ENCODE measurements around the gene MRPL37.

The MRPL37 gene

DNA sequence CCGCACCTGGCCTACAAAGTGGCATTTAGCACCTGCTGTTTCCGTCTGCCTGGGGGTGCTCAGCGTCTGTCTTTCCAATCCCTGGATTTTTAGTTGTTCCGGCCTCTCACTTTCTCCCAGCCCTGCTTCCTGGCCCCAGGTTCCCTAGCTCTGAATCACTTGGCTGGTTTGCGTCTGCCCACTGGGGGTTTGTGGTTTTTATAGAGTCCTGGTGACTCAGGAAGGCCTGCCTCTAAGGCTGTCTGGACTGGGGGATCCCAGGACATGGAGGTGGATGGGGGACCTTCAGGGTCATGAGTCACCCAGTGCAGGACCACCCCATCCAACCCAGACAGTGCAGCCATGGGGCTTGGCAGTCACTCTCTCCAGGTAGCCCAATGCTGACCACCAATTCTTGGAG is 53.5 kb downstream of the MRPL37 start:
- no peaks in the 10 kb centered on the region for H3K27me3 ChIP-seq (replicated peaks in 2 of 5; ENCODE audit: control insufficient read depth in 4 of 5, insufficient read depth in 5 of 5, low read length in 4 of 5)
- peaks cover 10 to 67% (median 33%) of the 10 kb centered on the region in 4 experiments for H3K36me3 ChIP-seq (ENCODE audit: control insufficient read depth in 4 of 4, insufficient read depth in 4 of 4, low read length in 3 of 4)
- peak overlapping the region in 1 of 7 experiments; percentile 13 for H3K4me3 ChIP-seq (ENCODE audit: control insufficient read depth in 1 of 7, extremely low read depth in 1 of 7, insufficient read depth in 4 of 7, low read depth in 2 of 7, low read length in 6 of 7)
- ChIA-PET POLR2A (interaction anchor here (0.6 kb wide), 1 partner anchor 16 kb away, joined by 3 read pairs; no protein-coding TSS in a partner anchor), CTCF (interaction anchor here (0.6 to 1.8 kb wide), 6 partner anchors 16 to 506 kb away, joined by 3 to 4 read pairs (median 3); no protein-coding TSS in a partner anchor)
- no peaks in the 10 kb centered on the region for H3K9me3 ChIP-seq (ENCODE audit: control extremely low read depth in 1 of 5, control insufficient read depth in 4 of 5, insufficient read depth in 2 of 5, low read depth in 1 of 5, low read length in 4 of 5)
- 64% methylated on average over 5 of the region's 5 CpGs for WGBS (ENCODE audit: insufficient coverage)
- peak; percentile 25 to 72 (median 67) for DNase-seq
- H3K27ac ChIP-seq (ENCODE audit: insufficient read depth in 1 of 2, low read depth in 1 of 2, low read length in 2 of 2, poor library complexity in 1 of 2, severe bottlenecking in 2 of 2), result no peak overlapping the region
- peaks cover 0 to 20% (median 15%) of the 10 kb centered on the region in 4 experiments for H3K4me1 ChIP-seq (ENCODE audit: control extremely low read depth in 1 of 4, control insufficient read depth in 4 of 4, insufficient read depth in 4 of 4, low read length in 3 of 4)

DNA sequence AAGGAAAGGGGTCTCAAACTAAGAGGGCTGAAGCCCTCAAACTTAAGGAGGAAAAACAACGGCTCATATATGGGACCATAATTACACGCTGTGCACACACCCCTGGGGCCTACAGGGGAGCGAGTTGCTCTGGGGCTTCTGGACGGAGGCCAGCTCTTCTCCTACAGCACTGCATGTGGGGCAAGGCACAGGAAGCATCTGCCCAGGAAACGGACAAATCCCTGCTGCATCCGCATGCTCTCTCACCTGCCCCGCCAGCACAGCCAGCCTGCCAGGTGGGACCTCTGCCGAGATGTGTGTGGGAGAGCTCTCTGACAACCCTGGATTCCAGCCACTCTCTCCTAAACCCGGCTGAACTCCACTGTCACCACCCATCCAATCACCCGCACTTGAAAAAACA is 54.1 kb downstream of the MRPL37 start:
- CTCF ChIA-PET, result interaction anchor here (0.6 to 1.5 kb wide), 4 partner anchors 15 to 75 kb away, joined by 3 to 6 read pairs (median 3); no protein-coding TSS in a partner anchor
- no peaks in the 10 kb centered on the region for H3K27me3 ChIP-seq (replicated peaks in 2 of 5; ENCODE audit: control insufficient read depth in 4 of 5, insufficient read depth in 5 of 5, low read length in 4 of 5)
- DNase-seq, result peak; percentile 56 to 94 (median 92)
- peak overlapping the region in 3 of 7 experiments; percentile 5 to 13 (median 5) for H3K4me3 ChIP-seq (ENCODE audit: control insufficient read depth in 1 of 7, extremely low read depth in 1 of 7, insufficient read depth in 4 of 7, low read depth in 2 of 7, low read length in 6 of 7)
- WGBS (ENCODE audit: insufficient coverage), result 2% methylated on average over 9 of the region's 10 CpGs
- H3K27ac ChIP-seq (ENCODE audit: insufficient read depth in 1 of 2, low read depth in 1 of 2, low read length in 2 of 2, poor library complexity in 1 of 2, severe bottlenecking in 2 of 2), result no peak overlapping the region
- H3K36me3 ChIP-seq (ENCODE audit: control insufficient read depth in 4 of 4, insufficient read depth in 4 of 4, low read length in 3 of 4), result peaks cover 10 to 64% (median 27%) of the 10 kb centered on the region in 4 experiments
- H3K4me1 ChIP-seq (ENCODE audit: control extremely low read depth in 1 of 4, control insufficient read depth in 4 of 4, insufficient read depth in 4 of 4, low read length in 3 of 4), result peaks cover 0 to 20% (median 15%) of the 10 kb centered on the region in 4 experiments
- POLR2A ChIA-PET, result interaction anchor here (0.6 kb wide), 1 partner anchor 15 kb away, joined by 3 read pairs; no protein-coding TSS in a partner anchor
- H3K9me3 ChIP-seq (ENCODE audit: control extremely low read depth in 1 of 5, control insufficient read depth in 4 of 5, insufficient read depth in 2 of 5, low read depth in 1 of 5, low read length in 4 of 5), result no peaks in the 10 kb centered on the region

- no peaks in the 10 kb centered on the region for H3K27me3 ChIP-seq (replicated peaks in 2 of 5; ENCODE audit: control insufficient read depth in 4 of 5, insufficient read depth in 5 of 5, low read length in 4 of 5)
- ChIA-PET CTCF (interaction anchor here (1.0 to 1.5 kb wide), 3 partner anchors 13 to 36 kb away, joined by 3 to 6 read pairs (median 3); no protein-coding TSS in a partner anchor), POLR2A (no interaction called here)
- H3K9me3 ChIP-seq (ENCODE audit: control extremely low read depth in 1 of 5, control insufficient read depth in 4 of 5, insufficient read depth in 2 of 5, low read depth in 1 of 5, low read length in 4 of 5), result no peaks in the 10 kb centered on the region
- no peak overlapping the region for H3K4me3 ChIP-seq (ENCODE audit: control insufficient read depth in 1 of 7, extremely low read depth in 1 of 7, insufficient read depth in 4 of 7, low read depth in 2 of 7, low read length in 6 of 7)
- DNase-seq, result no peak
- no peak overlapping the region for H3K27ac ChIP-seq (ENCODE audit: insufficient read depth in 1 of 2, low read depth in 1 of 2, low read length in 2 of 2, poor library complexity in 1 of 2, severe bottlenecking in 2 of 2)
- 100% methylated on average over 3 of the region's 9 CpGs for WGBS (ENCODE audit: insufficient coverage)
- H3K4me1 ChIP-seq (ENCODE audit: control extremely low read depth in 1 of 4, control insufficient read depth in 4 of 4, insufficient read depth in 4 of 4, low read length in 3 of 4), result peaks cover 0 to 20% (median 15%) of the 10 kb centered on the region in 4 experiments
- H3K36me3 ChIP-seq (ENCODE audit: control insufficient read depth in 4 of 4, insufficient read depth in 4 of 4, low read length in 3 of 4), result peaks cover 8 to 63% (median 26%) of the 10 kb centered on the region in 4 experiments
Measured at GRCh38 chr1:54255026-54255702, 55.2 kb downstream of the MRPL37 start.

GRCh38 chr1:54256522-54257345 is 56.8 kb downstream of the MRPL37 start:
- POLR2A ChIA-PET, result no interaction called here
- CTCF ChIA-PET, result interaction anchor here (0.6 kb wide), 1 partner anchor 83 kb away, joined by 3 read pairs; no protein-coding TSS in a partner anchor
- H3K36me3 ChIP-seq (ENCODE audit: control insufficient read depth in 4 of 4, insufficient read depth in 4 of 4, low read length in 3 of 4), result peaks cover 2 to 63% (median 21%) of the 10 kb centered on the region in 4 experiments
- DNase-seq, result no peak
- H3K27ac ChIP-seq (ENCODE audit: insufficient read depth in 1 of 2, low read depth in 1 of 2, low read length in 2 of 2, poor library complexity in 1 of 2, severe bottlenecking in 2 of 2), result no peak overlapping the region
- H3K4me3 ChIP-seq (ENCODE audit: control insufficient read depth in 1 of 7, extremely low read depth in 1 of 7, insufficient read depth in 4 of 7, low read depth in 2 of 7, low read length in 6 of 7), result no peak overlapping the region
- peaks cover 0 to 20% (median 15%) of the 10 kb centered on the region in 4 experiments for H3K4me1 ChIP-seq (ENCODE audit: control extremely low read depth in 1 of 4, control insufficient read depth in 4 of 4, insufficient read depth in 4 of 4, low read length in 3 of 4)
- no peaks in the 10 kb centered on the region for H3K27me3 ChIP-seq (replicated peaks in 2 of 5; ENCODE audit: control insufficient read depth in 4 of 5, insufficient read depth in 5 of 5, low read length in 4 of 5)
- 100% methylated on average over 9 of the region's 13 CpGs for WGBS (ENCODE audit: insufficient coverage)
- no peaks in the 10 kb centered on the region for H3K9me3 ChIP-seq (ENCODE audit: control extremely low read depth in 1 of 5, control insufficient read depth in 4 of 5, insufficient read depth in 2 of 5, low read depth in 1 of 5, low read length in 4 of 5)

DNA sequence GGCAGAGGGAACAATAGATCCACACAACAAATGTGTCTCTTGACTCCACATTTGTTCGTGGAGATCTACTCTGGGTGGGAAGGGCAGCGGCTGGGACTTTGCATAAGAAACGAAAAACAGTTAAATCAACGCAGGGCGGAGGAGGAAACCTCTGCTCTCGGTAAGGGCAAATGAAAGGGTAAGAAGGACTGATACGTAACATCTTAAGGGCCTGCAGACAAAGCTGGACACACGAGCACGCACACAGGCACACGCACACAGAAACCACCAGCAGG is 57.3 kb downstream of the MRPL37 start:
- WGBS (ENCODE audit: insufficient coverage), result 93% methylated on average over 10 of the region's 10 CpGs
- Histone ChIP-seq H3K36me3 (ENCODE audit: control insufficient read depth in 4 of 4, insufficient read depth in 4 of 4, low read length in 3 of 4) (peaks cover 2 to 63% (median 22%) of the 10 kb centered on the region in 4 experiments), H3K9me3 (ENCODE audit: control extremely low read depth in 1 of 5, control insufficient read depth in 4 of 5, insufficient read depth in 2 of 5, low read depth in 1 of 5, low read length in 4 of 5) (no peaks in the 10 kb centered on the region), H3K27ac (ENCODE audit: insufficient read depth in 1 of 2, low read depth in 1 of 2, low read length in 2 of 2, poor library complexity in 1 of 2, severe bottlenecking in 2 of 2) (no peak overlapping the region), H3K4me3 (ENCODE audit: control insufficient read depth in 1 of 7, extremely low read depth in 1 of 7, insufficient read depth in 4 of 7, low read depth in 2 of 7, low read length in 6 of 7) (no peak overlapping the region), H3K4me1 (ENCODE audit: control extremely low read depth in 1 of 4, control insufficient read depth in 4 of 4, insufficient read depth in 4 of 4, low read length in 3 of 4) (peaks cover 0 to 20% (median 15%) of the 10 kb centered on the region in 4 experiments), H3K27me3 (replicated peaks in 2 of 5; ENCODE audit: control insufficient read depth in 4 of 5, insufficient read depth in 5 of 5, low read length in 4 of 5) (no peaks in the 10 kb centered on the region)
- ChIA-PET CTCF (interaction anchor here (0.6 kb wide), 1 partner anchor 84 kb away, joined by 3 read pairs; no protein-coding TSS in a partner anchor), POLR2A (no interaction called here)
- no peak for DNase-seq

DNA sequence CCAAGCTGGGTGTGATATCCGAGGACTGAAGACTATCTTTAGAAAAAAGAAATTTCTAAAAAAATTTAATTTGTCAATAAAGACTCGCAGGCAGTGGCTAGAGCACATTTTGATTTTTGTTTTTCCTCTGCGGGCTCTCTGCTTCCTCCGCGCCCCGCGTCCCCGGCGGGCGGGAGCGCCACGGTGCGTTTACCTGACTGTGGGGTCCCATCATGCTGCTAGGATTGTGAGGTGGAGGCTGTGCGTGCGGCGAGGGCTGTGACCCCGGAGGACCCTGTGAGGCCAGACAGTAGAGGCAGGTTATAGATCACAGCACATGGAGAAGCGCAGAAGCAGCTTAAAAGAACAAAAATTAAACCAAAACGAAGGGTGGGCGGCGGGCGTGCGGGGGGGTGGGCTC is 57.9 kb downstream of the MRPL37 start:
- H3K27ac ChIP-seq (ENCODE audit: insufficient read depth in 1 of 2, low read depth in 1 of 2, low read length in 2 of 2, poor library complexity in 1 of 2, severe bottlenecking in 2 of 2), result no peak overlapping the region
- H3K27me3 ChIP-seq (replicated peaks in 2 of 5; ENCODE audit: control insufficient read depth in 4 of 5, insufficient read depth in 5 of 5, low read length in 4 of 5), result no peaks in the 10 kb centered on the region
- over 99% methylated on average over 17 of the region's 23 CpGs for WGBS (ENCODE audit: insufficient coverage)
- ChIA-PET CTCF (interaction anchor here (0.6 kb wide), 1 partner anchor 84 kb away, joined by 3 read pairs; no protein-coding TSS in a partner anchor), POLR2A (no interaction called here)
- peaks cover 0 to 20% (median 15%) of the 10 kb centered on the region in 4 experiments for H3K4me1 ChIP-seq (ENCODE audit: control extremely low read depth in 1 of 4, control insufficient read depth in 4 of 4, insufficient read depth in 4 of 4, low read length in 3 of 4)
- peaks cover 2 to 63% (median 23%) of the 10 kb centered on the region in 4 experiments for H3K36me3 ChIP-seq (ENCODE audit: control insufficient read depth in 4 of 4, insufficient read depth in 4 of 4, low read length in 3 of 4)
- no peak overlapping the region for H3K4me3 ChIP-seq (ENCODE audit: control insufficient read depth in 1 of 7, extremely low read depth in 1 of 7, insufficient read depth in 4 of 7, low read depth in 2 of 7, low read length in 6 of 7)
- no peak for DNase-seq
- H3K9me3 ChIP-seq (ENCODE audit: control extremely low read depth in 1 of 5, control insufficient read depth in 4 of 5, insufficient read depth in 2 of 5, low read depth in 1 of 5, low read length in 4 of 5), result no peaks in the 10 kb centered on the region

Measured in common myeloid progenitor, CD34-positive (primary cell).